ENCODE results near the gene AKAP14.
"Not testable (repeated sequence)": the region's sequence is repeated elsewhere in the genome, so short reads cannot be mapped to it uniquely, and the experiment has no call there.

AKAP14 gene

GRCh38 chrX:119955807-119956570 is 60.3 kb downstream of the AKAP14 start:
- peak in 2 of 3 donors; percentile 11 to 19 for DNase-seq
- H3K4me1 ChIP-seq (ENCODE audit: control insufficient read depth, insufficient read depth, low read length, poor library complexity, severe bottlenecking); H3K27me3 ChIP-seq (replicated peaks; ENCODE audit: control insufficient read depth, insufficient read depth, low read length, poor library complexity, severe bottlenecking); H3K4me3 ChIP-seq (ENCODE audit: insufficient read depth, low read depth, low read length, poor library complexity, severe bottlenecking); H3K9me3 ChIP-seq (ENCODE audit: control insufficient read depth, low read length); H3K36me3 ChIP-seq (ENCODE audit: control insufficient read depth, insufficient read depth, low read length); H3K27ac ChIP-seq (ENCODE audit: insufficient read depth, low read length, poor library complexity, severe bottlenecking): not testable (repeated sequence)

- no peak overlapping the region for H3K4me3 ChIP-seq (ENCODE audit: insufficient read depth, low read depth, low read length, poor library complexity, severe bottlenecking)
- H3K27me3 ChIP-seq (replicated peaks; ENCODE audit: control insufficient read depth, insufficient read depth, low read length, poor library complexity, severe bottlenecking): no peaks in the 10 kb centered on the region
- no peaks in the 10 kb centered on the region for H3K9me3 ChIP-seq (ENCODE audit: control insufficient read depth, low read length)
- H3K4me1 ChIP-seq (ENCODE audit: control insufficient read depth, insufficient read depth, low read length, poor library complexity, severe bottlenecking): no peaks in the 10 kb centered on the region
- no peak overlapping the region for H3K27ac ChIP-seq (ENCODE audit: insufficient read depth, low read length, poor library complexity, severe bottlenecking)
- no peak for DNase-seq
- no peaks in the 10 kb centered on the region for H3K36me3 ChIP-seq (ENCODE audit: control insufficient read depth, insufficient read depth, low read length)
Measured at GRCh38 chrX:119960625-119961024, 64.9 kb downstream of the AKAP14 start.

- H3K27me3 ChIP-seq (replicated peaks; ENCODE audit: control insufficient read depth, insufficient read depth, low read length, poor library complexity, severe bottlenecking); H3K4me1 ChIP-seq (ENCODE audit: control insufficient read depth, insufficient read depth, low read length, poor library complexity, severe bottlenecking); DNase-seq; H3K9me3 ChIP-seq (ENCODE audit: control insufficient read depth, low read length); H3K4me3 ChIP-seq (ENCODE audit: insufficient read depth, low read depth, low read length, poor library complexity, severe bottlenecking); H3K27ac ChIP-seq (ENCODE audit: insufficient read depth, low read length, poor library complexity, severe bottlenecking); H3K36me3 ChIP-seq (ENCODE audit: control insufficient read depth, insufficient read depth, low read length): not testable (repeated sequence)
Measured at GRCh38 chrX:119966837-119967236, 71.1 kb downstream of the AKAP14 start.
